ENCODE results near the gene ETS1.

ETS1 gene

GRCh38 chr11:128477278-128477677 lies 110.1 kb downstream of the ETS1 start:
- DNase-seq: no peak

DNA sequence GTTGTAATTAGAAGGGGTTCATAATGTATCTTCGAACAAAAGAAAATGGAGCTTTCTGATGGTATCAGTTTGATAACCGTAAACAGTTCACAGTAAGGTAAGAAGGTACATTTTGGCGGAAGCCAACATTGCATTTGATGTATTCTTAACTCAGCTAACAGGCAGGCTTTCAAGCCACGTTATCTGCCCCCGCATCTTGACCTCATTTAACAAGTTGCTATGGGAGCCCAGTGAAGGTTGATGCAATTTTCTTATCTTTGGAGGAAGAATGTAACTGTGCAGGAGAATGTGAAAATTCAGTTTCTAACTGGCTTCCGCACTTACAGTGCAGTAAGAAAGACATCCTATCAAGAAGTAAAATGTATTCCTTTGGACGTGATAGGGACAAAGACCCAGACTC lies 110.6 kb downstream of the ETS1 start:
- no peak for DNase-seq

GRCh38 chr11:128476049-128476448 lies 111.3 kb downstream of the ETS1 start:
- DNase-seq: no peak

GRCh38 chr11:128474036-128474874 lies 113.1 kb downstream of the ETS1 start:
- peak; percentile 62 for DNase-seq

- DNase-seq: peak; percentile 82
Observed at GRCh38 chr11:128473636-128474035, 113.7 kb downstream of the ETS1 start.

DNA sequence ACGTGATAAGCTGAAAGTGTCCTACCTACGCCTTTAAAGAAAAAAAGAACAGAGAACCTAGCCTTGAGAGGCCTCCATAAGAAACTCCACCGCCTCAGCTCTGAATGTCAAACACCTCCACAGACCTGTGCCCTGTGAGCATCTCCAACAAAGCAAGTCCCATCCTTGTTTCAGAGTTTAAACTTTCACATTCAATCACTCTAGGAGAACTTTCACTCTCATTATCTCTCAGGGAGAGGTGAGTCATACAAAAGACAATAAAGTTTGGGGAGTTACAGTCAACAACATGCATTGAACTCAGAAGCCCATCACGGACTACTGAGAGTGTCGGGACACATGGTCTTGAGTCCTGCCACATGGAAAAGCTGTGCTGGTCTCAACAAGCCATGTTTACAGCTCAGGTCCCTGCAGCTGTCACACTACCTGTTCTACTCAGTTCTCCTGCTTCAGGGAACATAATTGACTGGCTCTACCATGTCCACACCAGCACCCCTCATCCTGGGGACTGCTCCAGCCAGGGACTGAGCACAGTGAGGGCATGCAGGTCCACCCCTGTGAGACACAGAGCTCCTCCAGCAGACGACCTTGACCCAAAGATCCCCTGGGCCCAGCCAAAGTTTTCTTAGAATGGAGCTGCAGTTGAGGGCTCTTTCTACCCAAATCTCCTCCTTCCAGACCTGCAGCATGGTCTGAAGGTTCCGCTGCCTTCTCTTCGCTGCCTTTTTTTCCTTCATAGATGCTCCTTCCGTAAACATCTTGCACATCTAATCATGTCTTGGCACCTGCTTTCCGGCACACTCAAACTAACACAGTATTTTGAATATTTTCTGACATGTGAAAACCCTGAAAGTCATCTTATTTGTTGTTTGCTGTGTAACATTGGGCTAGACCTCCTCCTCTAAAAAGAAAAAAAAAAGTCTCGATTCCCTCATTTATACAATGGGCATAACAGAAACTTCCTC lies 114.9 kb downstream of the ETS1 start:
- peak; percentile 87 for DNase-seq

DNA sequence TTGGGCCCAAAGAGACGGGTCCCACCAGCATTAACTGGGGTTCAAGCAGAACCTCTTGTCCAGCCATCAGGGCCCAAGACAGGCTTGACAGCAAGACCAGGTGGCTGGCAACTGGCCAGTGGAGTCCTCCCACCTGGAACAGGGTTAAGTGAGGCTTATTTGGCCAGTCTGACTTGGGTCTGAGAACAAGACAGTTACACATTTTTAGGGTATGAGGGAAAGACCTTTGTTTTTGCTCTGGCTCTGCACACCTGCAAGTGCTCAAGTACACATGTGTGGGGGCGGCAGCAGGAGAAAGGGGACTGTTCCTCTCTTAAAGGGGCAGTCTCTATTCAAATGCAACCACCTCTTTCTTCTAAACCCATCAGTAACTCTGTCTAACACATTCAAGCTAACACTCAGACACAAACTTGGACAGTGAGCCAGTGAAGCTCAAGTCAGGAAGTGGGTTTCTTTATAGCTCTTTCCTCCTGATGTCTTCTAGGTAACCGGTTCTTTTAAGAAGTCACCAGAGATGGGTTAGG lies 116.2 kb downstream of the ETS1 start:
- peak; percentile 84 for DNase-seq

GRCh38 chr11:128470081-128470480 lies 117.3 kb downstream of the ETS1 start:
- DNase-seq: no peak

GRCh38 chr11:128469220-128469619 lies 118.1 kb downstream of the ETS1 start:
- peak; percentile 65 for DNase-seq

GRCh38 chr11:128468111-128468510 lies 119.2 kb downstream of the ETS1 start:
- DNase-seq: no peak

GRCh38 chr11:128467610-128468041 lies 119.7 kb downstream of the ETS1 start:
- DNase-seq: no peak

DNA sequence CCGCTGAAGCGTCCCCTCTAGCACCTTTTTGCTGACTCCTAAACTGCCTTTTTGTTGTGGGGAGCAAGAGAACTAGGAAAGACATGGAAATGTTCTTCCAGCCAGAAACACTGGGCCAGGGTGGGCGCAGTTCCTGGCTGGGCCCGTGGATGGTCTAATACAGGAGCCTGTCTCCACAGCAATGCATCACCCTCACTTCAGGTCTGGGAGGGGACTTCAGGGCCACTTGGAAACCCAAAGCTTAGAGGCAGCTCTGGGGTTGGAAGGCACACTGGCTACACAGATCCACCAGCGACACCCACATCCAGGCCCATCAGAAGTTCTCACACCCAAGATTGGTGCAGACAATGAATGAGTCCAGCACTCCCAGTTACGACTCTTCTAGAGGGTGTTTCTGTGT lies 120.3 kb downstream of the ETS1 start:
- DNase-seq: peak; percentile 76

DNA sequence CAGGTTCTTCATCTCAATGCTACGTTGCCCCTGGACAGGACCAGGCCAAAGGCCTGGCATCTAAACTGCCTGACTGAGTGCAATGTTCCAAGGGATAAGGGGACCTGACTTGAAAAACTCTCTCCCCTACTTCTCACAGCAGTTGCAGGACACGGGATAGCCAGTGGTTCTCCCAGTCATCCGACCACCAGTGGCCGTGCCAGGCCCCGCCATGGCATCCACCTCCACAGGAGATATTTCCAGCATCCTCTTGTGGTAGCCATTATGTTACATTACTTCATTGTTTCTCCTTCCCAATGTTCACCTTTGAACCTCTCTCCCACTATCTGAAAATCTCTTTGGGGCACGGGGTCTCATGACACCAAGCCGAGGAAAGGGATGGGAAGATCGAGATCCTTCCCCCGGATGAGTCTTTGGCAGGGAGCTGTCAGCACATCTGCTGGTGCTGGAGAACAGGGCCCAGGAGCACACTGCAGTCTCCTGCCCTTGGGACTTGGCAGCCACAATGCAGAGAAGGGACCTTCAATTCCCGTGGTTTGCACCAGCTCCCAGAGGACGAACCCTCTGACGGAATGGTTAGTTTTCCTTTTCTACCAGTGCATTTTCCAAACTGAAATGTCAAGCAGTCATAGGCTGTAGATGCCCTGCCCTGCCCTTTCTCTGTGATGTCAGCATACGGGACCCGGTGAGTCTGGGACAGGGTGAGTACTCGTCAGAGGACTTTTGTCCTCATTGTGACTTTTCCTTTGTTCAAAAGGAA lies 121.2 kb downstream of the ETS1 start:
- peak; percentile 70 for DNase-seq

- DNase-seq: peak; percentile 68
Observed at GRCh38 chr11:128465531-128465930, 121.8 kb downstream of the ETS1 start.

GRCh38 chr11:128464878-128465450 lies 122.4 kb downstream of the ETS1 start:
- DNase-seq: no peak

DNA sequence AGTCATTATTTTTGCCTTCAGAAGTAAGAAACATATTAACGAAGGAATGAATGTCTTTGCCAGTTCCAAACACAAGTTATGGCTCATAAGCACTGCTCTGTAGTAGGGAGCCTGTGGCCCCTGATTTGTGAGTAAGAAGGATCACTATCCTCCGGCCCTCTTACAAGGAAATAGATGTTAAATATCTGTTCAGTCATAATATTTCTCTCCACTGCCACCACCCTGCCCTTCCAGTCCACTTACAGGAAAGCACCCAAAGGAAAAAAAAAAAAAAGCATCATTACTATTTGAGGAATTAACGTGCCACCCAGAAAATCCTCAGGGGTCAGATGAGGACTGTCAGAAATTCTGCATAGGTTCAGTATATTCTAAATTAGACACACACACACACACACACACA lies 123.4 kb downstream of the ETS1 start:
- no peak for DNase-seq

DNA sequence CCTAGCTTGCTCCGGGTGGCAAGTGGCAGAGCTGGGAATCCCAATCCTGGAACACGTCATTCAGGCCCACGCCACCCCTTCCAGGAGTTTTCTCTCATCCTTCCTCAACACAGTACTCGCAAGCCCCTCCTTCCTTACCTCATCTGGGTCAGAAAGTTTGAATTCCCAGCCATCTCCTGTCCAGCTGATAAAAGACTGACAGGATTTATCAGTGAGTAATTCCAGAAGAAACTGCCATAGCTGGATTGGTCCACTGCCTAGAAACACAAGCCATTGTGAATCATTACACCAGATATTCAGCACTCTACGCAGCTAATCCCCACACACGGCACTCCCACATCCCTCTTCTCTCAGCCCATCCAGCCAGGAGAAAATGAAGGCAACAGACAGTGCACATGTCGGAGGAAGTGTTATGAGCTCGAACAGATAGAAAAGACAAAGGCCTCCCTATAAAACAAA lies 124.0 kb downstream of the ETS1 start:
- no peak for DNase-seq

GRCh38 chr11:128462922-128463321 lies 124.4 kb downstream of the ETS1 start:
- no peak for DNase-seq

- no peak for DNase-seq
Observed at GRCh38 chr11:128462189-128462588, 125.2 kb downstream of the ETS1 start.

DNA sequence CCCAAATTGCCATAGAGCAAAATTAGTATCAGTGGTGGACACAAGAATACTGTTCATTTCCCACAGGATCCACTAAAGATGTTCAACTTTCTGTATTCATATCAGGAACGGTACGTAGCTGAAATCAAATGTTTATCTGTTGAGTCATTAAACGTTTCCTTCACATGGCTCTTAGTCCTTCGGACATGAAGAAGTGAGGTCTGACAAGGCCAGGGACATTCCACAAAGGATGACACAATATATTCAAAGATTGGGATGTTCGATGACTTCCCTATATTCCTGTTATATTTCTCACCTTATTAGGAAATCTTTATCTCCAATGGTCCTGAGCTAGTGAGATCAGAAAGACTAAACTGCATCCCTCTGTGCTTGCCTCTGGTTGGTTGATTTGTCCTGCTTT lies 129.0 kb downstream of the ETS1 start:
- DNase-seq: no peak

DNA sequence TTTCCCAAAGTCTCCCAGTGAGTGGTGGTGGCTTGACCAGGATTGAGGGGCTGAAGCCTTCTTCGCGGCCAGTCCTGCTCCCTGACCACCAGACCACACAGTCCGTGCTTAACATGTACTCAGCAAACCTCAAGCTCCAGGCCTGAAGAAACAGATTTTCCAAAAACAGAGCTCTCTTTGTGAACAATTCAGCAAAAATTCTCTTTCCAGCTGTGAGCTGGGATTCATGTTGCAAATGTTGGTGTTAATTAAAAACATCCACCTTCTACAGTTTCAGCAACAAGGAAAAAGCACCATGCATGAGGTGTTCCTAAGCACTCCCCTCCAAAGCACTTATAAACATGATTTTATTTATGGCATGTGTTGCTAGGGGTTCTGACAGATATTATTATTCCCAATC lies 129.5 kb downstream of the ETS1 start:
- no peak for DNase-seq

DNA sequence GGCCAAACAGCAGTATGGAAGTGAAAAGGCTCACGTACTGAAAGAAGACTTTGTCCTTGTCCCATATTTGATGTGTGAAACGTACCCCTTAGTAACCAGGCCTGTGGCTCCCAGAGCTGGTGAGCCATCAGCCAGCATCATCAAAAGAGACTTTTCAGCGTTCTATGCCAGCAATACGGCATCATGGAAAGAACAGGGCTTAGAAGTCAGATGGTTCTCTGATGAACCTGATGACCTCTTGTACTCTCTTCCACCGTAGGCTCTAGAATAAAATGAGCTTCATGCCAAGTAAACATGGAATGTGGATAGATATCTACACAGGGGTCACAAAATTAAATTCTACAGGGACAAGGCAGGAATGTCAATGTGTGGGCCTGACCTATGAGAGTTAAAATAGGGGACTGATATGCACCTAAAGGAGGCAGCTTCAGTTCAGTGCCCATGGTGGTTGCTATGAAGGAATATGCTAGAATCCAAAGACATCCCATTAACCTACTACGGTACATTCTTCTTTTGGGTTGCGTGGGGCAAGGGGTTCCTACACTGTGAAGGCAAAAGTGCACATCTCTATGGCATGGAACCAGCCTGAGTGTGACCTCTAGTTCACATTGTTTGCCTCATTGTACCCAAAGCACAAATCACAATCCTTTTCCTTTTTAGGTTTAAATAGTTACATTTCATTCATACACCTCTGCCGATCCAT lies 130.6 kb downstream of the ETS1 start:
- no peak for DNase-seq

All from activated CD8-positive, alpha-beta memory T cell treated with anti-CD3 and anti-CD28 coated beads for 24 hours (primary cell).